Kidney (tissue), 14 donors: Measurements from ENCODE around the gene PLP1. TPM values are rescaled to one million over a fixed set of nuclear protein-coding genes. Genes with fewer than 3 reads are reported as not detected.

Experiments
- DNase-seq, 5 donors: peaks; one replicate each; pipeline ENCODE4 v3.0.0-alpha.2; 2013 to 2020
- FAIRE-seq: peaks from 2 replicates; lab custom pipeline; 2012; peaks lifted over from hg19 to GRCh38; lab: Jason Lieb, UNC
- H3K27ac ChIP-seq, 2 donors: one replicate each; pipeline ENCODE4 v1.7.0; 2013; ENCODE audit warnings: low read depth in 2 of 2, low read length in 2 of 2, inconsistent platforms in 1 of 2
- H3K27me3 ChIP-seq: one replicate; pipeline ENCODE4 v1.7.1; 2013; ENCODE audit warnings: low read length, inconsistent platforms; ENCODE audit not compliant: control insufficient read depth, insufficient read depth
- H3K36me3 ChIP-seq, 3 donors: one replicate each; pipeline versions ENCODE4 v1.7.0 to v1.7.1; 2013; ENCODE audit warnings: low read length in 3 of 3, control low read depth in 1 of 3, inconsistent platforms in 1 of 3; ENCODE audit not compliant: insufficient read depth in 3 of 3, control insufficient read depth in 2 of 3
- H3K4me1 ChIP-seq, 3 donors: one replicate each; pipeline versions ENCODE4 v1.7.0 to v1.7.1; 2013; ENCODE audit warnings: low read length in 3 of 3, inconsistent platforms in 1 of 3, low read depth in 1 of 3; ENCODE audit not compliant: control insufficient read depth in 2 of 3, insufficient read depth in 2 of 3
- H3K4me3 ChIP-seq, 3 donors: one replicate each; pipeline versions ENCODE4 v1.7.0 to v1.8.1; 2013; ENCODE audit warnings: low read length in 3 of 3, control low read depth in 1 of 3, inconsistent platforms in 1 of 3
- H3K9ac ChIP-seq, 3 donors: one replicate each; pipeline versions ENCODE4 v1.7.0 to v1.7.1; 2013; ENCODE audit warnings: low read length in 3 of 3, control low read depth in 1 of 3, inconsistent platforms in 1 of 3
- H3K9me3 ChIP-seq, 3 donors: one replicate each; pipeline versions ENCODE4 v1.7.0 to v1.7.1; 2013; ENCODE audit warnings: low read length in 3 of 3, control low read depth in 1 of 3, inconsistent platforms in 1 of 3; ENCODE audit not compliant: control insufficient read depth in 2 of 3, insufficient read depth in 1 of 3
- intact Hi-C: fragments of 100-400 bp; cut with DNase I; formaldehyde crosslinking; loops from one replicate; pipeline ENCODE4 v1.11.1; 2022
- polyA plus RNA-seq: library from polyadenylated mRNA; stranded (reverse); fragments of 350-450 nt; fragmentation: Illumina TruSeq; extraction: RNeasy Lipid Tissue Mini Kit (QIAGEN cat#74804); gene quantifications from one replicate; pipeline ENCODE4 v1.2.3, GENCODE V29; 2014; ENCODE audit warnings: low read depth, low replicate concordance; ENCODE audit not compliant: insufficient read depth
- total RNA-seq: library from RNA; stranded (reverse); fragmentation: NEBNext Ultra II Directional; extraction: Animal tissue kit (Norgen Biotek cat#: 25700); gene quantifications from one replicate; pipeline ENCODE4 v1.2.1, GENCODE V29; 2021
- TF ChIP-seq, protein P1 (sequence below): IDR thresholded peaks from 3 replicates; pipeline ENCODE4 v1.5.1; 2012; ENCODE audit warnings: mild to moderate bottlenecking, moderate library complexity, borderline replicate concordance; ENCODE audit not compliant: insufficient read depth; ENCODE audit errors: extremely low read depth
- donor health status: control.
- donor health status: control.
- donor health status: control.
- donor health status: control.
- donor health status: control.
- donor health status: DM: yes; HTN: yes; CAD: no.
- donor health status: Normal renal cell carcinoma (clear cell type).

PLP1 gene
- total and polyA plus RNA-seq, 2 donors from 2014 or later, result 1.1 to 2.4 TPM

DNA sequence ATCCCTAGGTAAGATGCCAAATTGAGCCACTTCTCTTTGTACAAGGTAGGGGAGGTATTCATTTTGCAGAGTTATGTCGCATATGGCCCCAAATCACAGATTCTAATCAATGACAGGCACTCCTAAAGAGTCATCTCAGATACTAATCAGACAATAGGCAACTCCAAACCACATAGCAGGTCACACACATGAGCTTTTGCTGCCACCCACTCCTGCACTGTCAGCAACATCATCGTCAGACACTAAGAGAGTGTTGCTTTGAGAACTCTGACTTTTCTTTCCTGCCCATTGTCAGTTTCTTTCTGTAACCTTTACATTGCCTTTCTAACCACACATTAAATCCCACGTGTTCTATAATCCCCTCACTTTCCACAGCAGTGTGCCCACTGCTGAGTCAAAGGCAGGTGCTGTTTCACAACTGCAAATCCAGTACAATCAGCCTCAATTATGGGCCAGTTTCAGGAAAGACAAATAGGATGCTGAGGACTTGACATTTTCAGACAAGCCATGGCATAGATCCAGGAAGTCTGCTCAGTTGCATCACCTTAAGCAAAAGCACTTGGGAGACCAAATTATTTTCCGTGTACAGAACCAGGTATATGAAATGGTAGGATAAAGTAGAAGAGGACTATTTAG lies 42.4 kb upstream of the PLP1 start:
- DNase-seq (no peak), FAIRE-seq (no peak)
- TF ChIP-seq, protein P1, sequence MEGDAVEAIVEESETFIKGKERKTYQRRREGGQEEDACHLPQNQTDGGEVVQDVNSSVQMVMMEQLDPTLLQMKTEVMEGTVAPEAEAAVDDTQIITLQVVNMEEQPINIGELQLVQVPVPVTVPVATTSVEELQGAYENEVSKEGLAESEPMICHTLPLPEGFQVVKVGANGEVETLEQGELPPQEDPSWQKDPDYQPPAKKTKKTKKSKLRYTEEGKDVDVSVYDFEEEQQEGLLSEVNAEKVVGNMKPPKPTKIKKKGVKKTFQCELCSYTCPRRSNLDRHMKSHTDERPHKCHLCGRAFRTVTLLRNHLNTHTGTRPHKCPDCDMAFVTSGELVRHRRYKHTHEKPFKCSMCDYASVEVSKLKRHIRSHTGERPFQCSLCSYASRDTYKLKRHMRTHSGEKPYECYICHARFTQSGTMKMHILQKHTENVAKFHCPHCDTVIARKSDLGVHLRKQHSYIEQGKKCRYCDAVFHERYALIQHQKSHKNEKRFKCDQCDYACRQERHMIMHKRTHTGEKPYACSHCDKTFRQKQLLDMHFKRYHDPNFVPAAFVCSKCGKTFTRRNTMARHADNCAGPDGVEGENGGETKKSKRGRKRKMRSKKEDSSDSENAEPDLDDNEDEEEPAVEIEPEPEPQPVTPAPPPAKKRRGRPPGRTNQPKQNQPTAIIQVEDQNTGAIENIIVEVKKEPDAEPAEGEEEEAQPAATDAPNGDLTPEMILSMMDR, result no peak
- no peaks in the 10 kb centered on the region for H3K4me1 ChIP-seq
- no peaks in the 10 kb centered on the region for H3K9me3 ChIP-seq
- no peak overlapping the region for H3K9ac ChIP-seq
- no peak overlapping the region for H3K4me3 ChIP-seq
- H3K36me3 ChIP-seq, result no peaks in the 10 kb centered on the region
- intact Hi-C loops, result no loop called here
- H3K27ac ChIP-seq, result no peak overlapping the region
- H3K27me3 ChIP-seq, result peaks cover 4% of the 10 kb centered on the region

GRCh38 chrX:103737696-103738095 lies 38.9 kb upstream of the PLP1 start:
- intact Hi-C loops, result no loop called here
- TF ChIP-seq, protein P1, result no peak
- no peak for FAIRE-seq

DNA sequence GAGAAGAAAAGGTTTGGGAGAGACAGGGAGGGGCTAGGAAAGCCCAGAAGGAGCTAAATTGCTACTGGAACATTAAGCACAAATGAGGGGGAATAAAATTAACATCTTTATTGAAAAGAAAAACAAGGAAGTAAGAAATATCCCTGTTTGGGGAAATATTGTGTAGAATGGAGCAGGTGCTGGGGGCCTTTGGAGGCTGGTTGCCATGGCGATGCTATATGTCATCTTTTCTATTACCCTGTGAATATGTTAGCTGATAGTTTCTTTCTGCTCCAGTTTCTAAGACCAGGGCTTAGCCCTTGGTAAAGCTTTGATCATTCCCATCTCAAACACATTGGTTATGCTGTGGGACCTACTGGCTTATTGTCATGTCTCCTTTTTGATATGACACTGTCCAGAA lies 37.2 kb upstream of the PLP1 start:
- FAIRE-seq (no peak), DNase-seq (no peak)

More at GRCh38 chrX:103737696-103738095, 38.9 kb upstream of the PLP1 start:
- no peak for DNase-seq
- Histone ChIP-seq H3K36me3 (no peaks in the 10 kb centered on the region), H3K4me1 (no peaks in the 10 kb centered on the region), H3K9me3 (no peaks in the 10 kb centered on the region), H3K27ac (no peak overlapping the region), H3K4me3 (no peak overlapping the region), H3K9ac (no peak overlapping the region), H3K27me3 (peaks cover 2% of the 10 kb centered on the region)

More for the DNA sequence above, 37.2 kb upstream of the PLP1 start:
- Histone ChIP-seq H3K27ac (no peak overlapping the region), H3K36me3 (no peaks in the 10 kb centered on the region), H3K9ac (no peak overlapping the region), H3K4me1 (no peaks in the 10 kb centered on the region), H3K9me3 (no peaks in the 10 kb centered on the region), H3K27me3 (no peaks in the 10 kb centered on the region), H3K4me3 (no peak overlapping the region)
- intact Hi-C loops, result no loop called here
- TF ChIP-seq, protein P1, result no peak
